Measurements from ENCODE around the gene AGL. TPM values are rescaled to one million over a fixed set of nuclear protein-coding genes. Genes with fewer than 3 reads are reported as not detected.

Gene AGL
- total and polyA plus RNA-seq, 2 of the 4 experiments (the other 2 are of a cell fraction) = 2.4 to 7.0 TPM

DNA sequence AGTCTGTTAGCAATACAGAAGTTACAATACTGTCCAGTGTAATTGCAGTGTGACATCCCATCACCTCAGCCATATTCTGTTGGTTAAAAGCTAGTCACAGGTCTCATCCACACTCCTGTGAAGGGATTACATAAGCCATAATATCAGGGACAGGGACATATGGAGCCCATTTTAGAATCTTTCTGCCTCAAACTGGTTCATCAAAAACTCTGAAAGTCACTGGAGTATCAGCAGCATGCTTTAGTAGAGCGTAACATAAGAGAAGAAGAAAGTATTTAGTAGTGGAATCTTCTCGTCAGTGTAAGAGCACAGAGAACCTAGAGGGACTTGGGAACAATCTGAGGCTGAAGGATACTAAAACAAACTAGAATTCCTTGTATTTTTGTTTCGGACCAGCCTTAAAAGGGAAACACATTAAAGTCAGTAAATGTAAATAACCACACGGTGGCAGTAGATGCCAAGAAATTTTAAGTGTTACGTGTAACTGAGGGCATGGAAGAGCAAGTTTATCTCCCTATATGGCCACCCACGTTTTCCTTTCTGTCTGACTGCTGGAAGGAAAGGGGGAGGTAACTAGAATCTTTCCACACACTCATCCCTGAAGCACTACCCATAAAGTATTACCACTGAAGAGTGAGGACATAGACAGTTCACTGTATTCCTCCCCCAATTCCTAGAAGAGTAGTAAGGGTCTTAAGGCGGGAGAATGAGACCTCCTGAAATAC, 41.6 kb upstream of the AGL start:
- H3K9ac ChIP-seq (ENCODE audit: low read depth, low read length) = peak overlapping the region; percentile 70; the same call in 1 of the 2 replicates
- POLR2A ChIA-PET (ENCODE audit: unreplicated experiment) = no interaction called here
- H4K91ac ChIP-seq (ENCODE audit: insufficient read depth, low read depth, low read length) = peak overlapping the region; percentile 64
- H3K23ac ChIP-seq (ENCODE audit: low read depth, low read length) = peak overlapping the region; percentile 3; the same call in 1 of the 2 replicates
- intact Hi-C loops (cut with micrococcal nuclease) (loop anchor here (1.0 to 10.0 kb wide), 8 partner anchors 42 to 1060 kb away; partner anchors contain the start of genes AGL, CDC14A, RTCA and SASS6), in situ Hi-C loops (cut with MboI; ENCODE audit: low sequenced_read_pairs) (loop anchor here (5.0 to 25.0 kb wide), 4 partner anchors 326 to 1056 kb away; partner anchors contain the start of genes RTCA, SASS6 and TRMT13), dilution Hi-C loops (cut with HindIII; ENCODE audit: low sequenced_read_pairs, unreplicated experiment) (no loop called here)
- peak overlapping the region; percentile 80; the same call in 1 of the 2 replicates for H3K18ac ChIP-seq (ENCODE audit: low read depth, low read length)
- peaks cover 3% of the 10 kb centered on the region for H3K9me3 ChIP-seq (ENCODE audit: control insufficient read depth, insufficient read depth, low read length)
- peak overlapping the region; percentile 81 for H2BK5ac ChIP-seq (ENCODE audit: low read depth, low read length, poor library complexity, severe bottlenecking)
- H3K27me3 ChIP-seq (ENCODE audit: control insufficient read depth, insufficient read depth, low read length) = peaks cover 18% of the 10 kb centered on the region
- H3K4me1 ChIP-seq (ENCODE audit: control insufficient read depth, insufficient read depth, low read length) = no peaks in the 10 kb centered on the region; the same call in 1 of the 2 replicates
- DNase-seq = peak; percentile 96
- no CpG with 5 or more reads among the region's 7 CpGs for WGBS, 2 experiments (ENCODE audit: extremely low coverage in 2 of 2, insufficient read length in 1 of 2)
- H3K79me1 ChIP-seq (ENCODE audit: low read depth in 1 of 2, low read length in 2 of 2) = no peaks in the 10 kb centered on the region
- peak overlapping the region; percentile 35; the same call in 1 of the 2 replicates for H3K56ac ChIP-seq (ENCODE audit: extremely low read depth, insufficient read depth, low read length)
- peak overlapping the region; percentile 77 for H3K14ac ChIP-seq (replicated peaks; ENCODE audit: low read depth, low read length)
- H3K36me3 ChIP-seq (ENCODE audit: control insufficient read depth, insufficient read depth, low read length) = no peaks in the 10 kb centered on the region
- no peaks in the 10 kb centered on the region for H4K20me1 ChIP-seq (ENCODE audit: insufficient read depth, low read length)
- peak overlapping the region; percentile 88 for H2BK120ac ChIP-seq (ENCODE audit: low read depth, low read length)
- CTCF ChIA-PET = interaction anchor here (0.5 kb wide), 1 partner anchor 150 kb away, joined by 5 read pairs; no protein-coding TSS in a partner anchor
- peak overlapping the region; percentile 66; the same call in 1 of the 2 replicates for H4K5ac ChIP-seq (ENCODE audit: low read depth, low read length)
- peak overlapping the region; percentile 38; the same call in 1 of the 3 replicates for H2BK15ac ChIP-seq (ENCODE audit: low read depth, low read length)
- peak overlapping the region; percentile 47 to 79; a peak in 3 of 4 replicates for H4K8ac ChIP-seq (ENCODE audit: low read depth in 2 of 2, low read length in 2 of 2)
- ATAC-seq (ENCODE audit: low read depth) = peak; percentile 97
- H2AK9ac ChIP-seq (replicated peaks; ENCODE audit: low read depth, low read length, poor library complexity) = no peak overlapping the region
- H3K27ac ChIP-seq (ENCODE audit: insufficient read depth, low read length) = no peak overlapping the region
- H2AK5ac ChIP-seq (ENCODE audit: low read depth, low read length) = no peak overlapping the region
- H3K4me2 ChIP-seq (ENCODE audit: low read depth, low read length) = peak overlapping the region; percentile 66
- H3K9me1 ChIP-seq (ENCODE audit: insufficient read depth, low read length) = no peaks in the 10 kb centered on the region
- H3K4me3 ChIP-seq (ENCODE audit: insufficient read depth, low read depth, low read length) = peak overlapping the region; percentile 7; the same call in 1 of the 2 replicates
- peak overlapping the region; percentile 66; the same call in 1 of the 2 replicates for H3K4ac ChIP-seq (ENCODE audit: low read depth, low read length)
- BruUV-seq (replicated peaks) = no TSS peak
- peak overlapping the region; percentile 73 for H2AFZ ChIP-seq (replicated peaks; ENCODE audit: low read length, poor library complexity)
- peak overlapping the region; percentile 49 for H2BK20ac ChIP-seq (ENCODE audit: low read depth, low read length)
- no peak for TF ChIP-seq NFE2L2 (IDR thresholded peaks at IDR 0.05; ENCODE audit: low read depth, low read length)
- TF ChIP-seq, protein P1, sequence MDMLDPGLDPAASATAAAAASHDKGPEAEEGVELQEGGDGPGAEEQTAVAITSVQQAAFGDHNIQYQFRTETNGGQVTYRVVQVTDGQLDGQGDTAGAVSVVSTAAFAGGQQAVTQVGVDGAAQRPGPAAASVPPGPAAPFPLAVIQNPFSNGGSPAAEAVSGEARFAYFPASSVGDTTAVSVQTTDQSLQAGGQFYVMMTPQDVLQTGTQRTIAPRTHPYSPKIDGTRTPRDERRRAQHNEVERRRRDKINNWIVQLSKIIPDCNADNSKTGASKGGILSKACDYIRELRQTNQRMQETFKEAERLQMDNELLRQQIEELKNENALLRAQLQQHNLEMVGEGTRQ (IDR thresholded peaks at IDR 0.05; ENCODE audit: low read depth, low read length) = no peak
- TF ChIP-seq BHLHE40 (IDR thresholded peaks at IDR 0.05; ENCODE audit: low read depth, low read length) = no peak
- TF ChIP-seq RCOR1 (IDR thresholded peaks at IDR 0.05; ENCODE audit: insufficient replicate concordance, low read length) = no peak
- TF ChIP-seq CHD1 (IDR thresholded peaks at IDR 0.05; ENCODE audit: low read depth, low read length) = no peak; the same call in 1 of the 2 replicates
- TF ChIP-seq RAD21 (IDR thresholded peaks at IDR 0.05; ENCODE audit: low read length) = peak; percentile 88
- no peak for TF ChIP-seq POLR2A (IDR thresholded peaks at IDR 0.05; ENCODE audit: low read depth, low read length)
- peak; percentile 51; the same call in 1 of the 2 replicates for TF ChIP-seq CEBPB (IDR thresholded peaks at IDR 0.05; ENCODE audit: low read depth, low read length)
- TF ChIP-seq MAZ (IDR thresholded peaks at IDR 0.05; ENCODE audit: borderline replicate concordance, low read depth, low read length) = 0 out of 2 replicates have a peak, but pooled peaks have one; percentile 24
- peak; percentile 92 for TF ChIP-seq MXI1 (IDR thresholded peaks at IDR 0.05; ENCODE audit: borderline replicate concordance, low read depth, low read length)
- no peak for TF ChIP-seq ELK1 (IDR thresholded peaks at IDR 0.05; ENCODE audit: borderline replicate concordance, low read depth, low read length)
- TF ChIP-seq SMC3 (IDR thresholded peaks at IDR 0.05; ENCODE audit: low read depth, low read length) = peak; percentile 83
- TF ChIP-seq MAFK (IDR thresholded peaks at IDR 0.05; ENCODE audit: low read depth, low read length) = no peak
- no peak for TF ChIP-seq FOS (IDR thresholded peaks at IDR 0.05; ENCODE audit: low read depth, low read length)

All from IMR-90 (cell line).